ENCODE results near the gene UCK1.
A peak's percentile ranks its signal among the peaks of the same experiment; 100 is the strongest.

Gene UCK1

DNA sequence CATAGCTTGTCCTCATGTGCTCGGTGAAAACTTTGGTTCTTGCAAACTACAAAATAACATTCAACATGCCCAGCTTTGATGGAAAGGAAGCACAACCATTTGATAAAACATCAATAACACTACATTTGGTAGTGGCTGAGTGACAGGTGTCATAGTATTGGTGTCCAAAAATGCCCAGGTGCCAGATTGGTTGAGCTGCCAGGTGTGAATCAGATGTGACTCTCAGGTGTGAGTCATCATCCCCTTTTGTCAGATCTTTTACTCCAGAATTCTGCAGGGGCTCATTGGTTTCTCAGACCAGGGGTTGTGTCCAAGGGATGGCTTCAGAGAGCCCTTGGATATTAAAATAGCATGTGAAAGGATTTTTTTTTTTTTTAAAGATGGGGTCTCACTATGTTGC lies 50.8 kb downstream of the UCK1 start:
- peak; percentile 65 for DNase-seq (ENCODE audit: low spot score)
- ChIA-PET POLR2A (ENCODE audit: low non-redundant PET) (no interaction called here), CTCF (interaction anchor here (0.6 to 1.5 kb wide), 3 partner anchors 10 to 281 kb away, joined by 4 to 13 read pairs (median 4); no protein-coding TSS in a partner anchor)
- TF ChIP-seq, protein P1, sequence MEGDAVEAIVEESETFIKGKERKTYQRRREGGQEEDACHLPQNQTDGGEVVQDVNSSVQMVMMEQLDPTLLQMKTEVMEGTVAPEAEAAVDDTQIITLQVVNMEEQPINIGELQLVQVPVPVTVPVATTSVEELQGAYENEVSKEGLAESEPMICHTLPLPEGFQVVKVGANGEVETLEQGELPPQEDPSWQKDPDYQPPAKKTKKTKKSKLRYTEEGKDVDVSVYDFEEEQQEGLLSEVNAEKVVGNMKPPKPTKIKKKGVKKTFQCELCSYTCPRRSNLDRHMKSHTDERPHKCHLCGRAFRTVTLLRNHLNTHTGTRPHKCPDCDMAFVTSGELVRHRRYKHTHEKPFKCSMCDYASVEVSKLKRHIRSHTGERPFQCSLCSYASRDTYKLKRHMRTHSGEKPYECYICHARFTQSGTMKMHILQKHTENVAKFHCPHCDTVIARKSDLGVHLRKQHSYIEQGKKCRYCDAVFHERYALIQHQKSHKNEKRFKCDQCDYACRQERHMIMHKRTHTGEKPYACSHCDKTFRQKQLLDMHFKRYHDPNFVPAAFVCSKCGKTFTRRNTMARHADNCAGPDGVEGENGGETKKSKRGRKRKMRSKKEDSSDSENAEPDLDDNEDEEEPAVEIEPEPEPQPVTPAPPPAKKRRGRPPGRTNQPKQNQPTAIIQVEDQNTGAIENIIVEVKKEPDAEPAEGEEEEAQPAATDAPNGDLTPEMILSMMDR (conservative IDR thresholded peaks at IDR 0.05; ENCODE audit: low read depth): no peak
- no peak overlapping the region for H3K27ac ChIP-seq

DNA sequence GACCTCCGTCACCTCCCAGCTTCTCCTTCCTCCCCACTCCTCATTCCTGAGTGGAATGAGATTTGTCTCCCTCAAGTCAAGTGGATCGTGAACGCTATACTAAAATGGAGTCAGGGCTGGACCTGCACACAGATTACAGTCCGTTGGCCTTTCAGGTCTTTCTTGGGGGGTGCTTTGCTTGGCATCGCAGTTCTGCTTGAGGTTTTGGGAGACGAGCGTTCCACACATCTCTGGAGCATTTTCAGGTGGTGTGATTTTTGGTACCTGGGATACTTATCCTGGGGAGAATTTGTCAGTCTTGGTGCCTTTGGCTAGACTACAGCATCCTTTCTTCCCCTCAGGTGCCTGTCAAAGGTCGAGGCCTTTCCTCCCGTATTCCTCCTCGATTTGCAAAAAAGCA lies 52.2 kb downstream of the UCK1 start:
- POLR2A ChIA-PET (ENCODE audit: low non-redundant PET): no interaction called here
- H3K27ac ChIP-seq: no peak overlapping the region; the same call in 1 of the 2 replicates
- CTCF ChIA-PET: interaction anchor here (0.6 to 1.5 kb wide), 3 partner anchors 15 to 129 kb away, joined by 3 to 4 read pairs (median 3); no protein-coding TSS in a partner anchor
- TF ChIP-seq, protein P1 (conservative IDR thresholded peaks at IDR 0.05; ENCODE audit: low read depth): no peak
- no peak for DNase-seq (ENCODE audit: low spot score)

DNA sequence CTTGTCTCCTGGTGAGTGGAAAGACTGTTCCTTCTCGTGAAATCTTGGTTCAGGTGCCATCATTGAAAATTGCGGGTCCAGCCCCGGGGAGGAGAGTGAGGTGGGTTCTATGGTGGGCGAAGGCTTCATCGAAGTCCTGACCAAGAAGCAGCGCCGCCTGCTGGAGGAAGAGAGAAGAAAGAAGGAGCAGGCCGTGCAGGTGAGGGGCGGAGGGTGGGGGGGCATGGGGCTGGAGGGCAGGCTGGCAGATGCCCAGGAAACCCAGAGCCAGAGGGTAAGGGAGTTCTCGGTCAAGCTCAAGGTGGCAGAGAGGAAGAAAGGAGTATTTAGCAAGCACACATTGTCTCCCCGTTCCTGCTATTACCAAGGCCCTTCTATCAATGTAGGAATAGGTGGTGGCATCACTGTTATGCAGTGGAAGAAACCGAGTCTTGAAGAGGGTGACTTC lies 52.6 kb downstream of the UCK1 start:
- TF ChIP-seq, protein P1 (conservative IDR thresholded peaks at IDR 0.05; ENCODE audit: low read depth): peak; percentile 89
- ChIA-PET CTCF (interaction anchor here (0.6 to 1.5 kb wide), 3 partner anchors 111 to 693 kb away, joined by 3 to 4 read pairs (median 3); no protein-coding TSS in a partner anchor), POLR2A (ENCODE audit: low non-redundant PET) (no interaction called here)
- 0 out of 2 replicates have a peak overlapping the region, but pooled peaks have one; percentile 15 for H3K27ac ChIP-seq
- DNase-seq (ENCODE audit: low spot score): peak; percentile 34

GRCh38 chr9:131477816-131478419 lies 53.1 kb downstream of the UCK1 start:
- DNase-seq (ENCODE audit: low spot score): no peak
- TF ChIP-seq, protein P1 (conservative IDR thresholded peaks at IDR 0.05; ENCODE audit: low read depth): no peak
- peak overlapping the region; percentile 15 for H3K27ac ChIP-seq
- ChIA-PET POLR2A (ENCODE audit: low non-redundant PET) (no interaction called here), CTCF (interaction anchor here (0.5 to 1.5 kb wide), 5 partner anchors 15 to 693 kb away, joined by 3 to 4 read pairs (median 3); no protein-coding TSS in a partner anchor)

- no peak for DNase-seq (ENCODE audit: low spot score)
- TF ChIP-seq, protein P1 (conservative IDR thresholded peaks at IDR 0.05; ENCODE audit: low read depth): no peak
- H3K27ac ChIP-seq: peak overlapping the region; percentile 15
- POLR2A ChIA-PET (ENCODE audit: low non-redundant PET): no interaction called here
- CTCF ChIA-PET: interaction anchor here (0.5 to 1.5 kb wide), 6 partner anchors 14 to 127 kb away, joined by 3 to 4 read pairs (median 3); no protein-coding TSS in a partner anchor
Measured at GRCh38 chr9:131477367-131477766, 53.7 kb downstream of the UCK1 start.

GRCh38 chr9:131476777-131477345 lies 54.2 kb downstream of the UCK1 start:
- CTCF ChIA-PET: interaction anchor here (0.6 to 1.3 kb wide), 3 partner anchors 14 to 124 kb away, joined by 3 read pairs; no protein-coding TSS in a partner anchor

More at GRCh38 chr9:131476777-131477345, 54.2 kb downstream of the UCK1 start:
- TF ChIP-seq, protein P1 (conservative IDR thresholded peaks at IDR 0.05; ENCODE audit: low read depth): no peak
- POLR2A ChIA-PET (ENCODE audit: low non-redundant PET): no interaction called here
- no peak for DNase-seq (ENCODE audit: low spot score)
- peak overlapping the region; percentile 15 for H3K27ac ChIP-seq
